Left hindlimb (tissue), 1 donor: ENCODE results near the gene KRTAP5-3.
A peak's percentile ranks its signal among the peaks of the same experiment; 100 is the strongest.
"Not testable (repeated sequence)": the region's sequence is repeated elsewhere in the genome, so short reads cannot be mapped to it uniquely, and the experiment has no call there.

ENCODE experiments used
- DNase-seq: peaks from one replicate; pipeline ENCODE4 v3.0.0-alpha.2; 2018

The KRTAP5-3 gene

GRCh38 chr11:1607901-1608300 is 362 bp downstream of the KRTAP5-3 start:
- not testable (repeated sequence) for DNase-seq

GRCh38 chr11:1607156-1607845 is 962 bp downstream of the KRTAP5-3 start:
- DNase-seq = not testable (repeated sequence)

- not testable (repeated sequence) for DNase-seq
Observed at GRCh38 chr11:1605923-1606322, 2.3 kb downstream of the KRTAP5-3 start.

- no peak for DNase-seq
Observed at GRCh38 chr11:1604711-1605110, 3.6 kb downstream of the KRTAP5-3 start.

- DNase-seq = no peak
Observed at GRCh38 chr11:1604181-1604580, 4.1 kb downstream of the KRTAP5-3 start.

- no peak for DNase-seq
Observed at GRCh38 chr11:1603629-1604028, 4.6 kb downstream of the KRTAP5-3 start.

GRCh38 chr11:1601663-1602062 is 6.6 kb downstream of the KRTAP5-3 start:
- DNase-seq = not testable (repeated sequence)

GRCh38 chr11:1600626-1601025 is 7.6 kb downstream of the KRTAP5-3 start:
- no peak for DNase-seq

- no peak for DNase-seq
Observed at GRCh38 chr11:1598816-1599215, 9.4 kb downstream of the KRTAP5-3 start.

- DNase-seq = not testable (repeated sequence)
Observed at GRCh38 chr11:1598406-1598805, 9.9 kb downstream of the KRTAP5-3 start.

GRCh38 chr11:1597994-1598380 is 10.3 kb downstream of the KRTAP5-3 start, which contains the start of gene KRTAP5-2:
TSS of gene KRTAP5-2 (minus strand) at chr11:1598294. CDS start at chr11:1598250, 44 bp downstream.
- DNase-seq = no peak

GRCh38 chr11:1597331-1597993 is 10.8 kb downstream of the KRTAP5-3 start:
- peak; percentile 41 for DNase-seq

GRCh38 chr11:1596576-1597121 is 11.6 kb downstream of the KRTAP5-3 start:
- DNase-seq = not testable (repeated sequence)

- not testable (repeated sequence) for DNase-seq
Observed at GRCh38 chr11:1595994-1596575, 12.2 kb downstream of the KRTAP5-3 start.

GRCh38 chr11:1592628-1593027 is 15.6 kb downstream of the KRTAP5-3 start:
- no peak for DNase-seq

GRCh38 chr11:1589996-1590395 is 18.3 kb downstream of the KRTAP5-3 start:
- DNase-seq = no peak

GRCh38 chr11:1589191-1589963 is 18.9 kb downstream of the KRTAP5-3 start:
- DNase-seq = not testable (repeated sequence)

- no peak for DNase-seq
Observed at GRCh38 chr11:1586699-1587098, 21.6 kb downstream of the KRTAP5-3 start.

- not testable (repeated sequence) for DNase-seq
Observed at GRCh38 chr11:1584661-1585370, 23.4 kb downstream of the KRTAP5-3 start, which contains the start of gene KRTAP5-1. TSS of gene KRTAP5-1 (minus strand) at chr11:1585283. CDS start at chr11:1585249, 34 bp downstream.

GRCh38 chr11:1582909-1583308 is 25.4 kb downstream of the KRTAP5-3 start:
- not testable (repeated sequence) for DNase-seq

GRCh38 chr11:1581976-1582375 is 26.3 kb downstream of the KRTAP5-3 start:
- DNase-seq = no peak

GRCh38 chr11:1576825-1577224 is 31.4 kb downstream of the KRTAP5-3 start:
- DNase-seq = no peak
